NCI-H2196 (cell line): ENCODE measurements around the gene MBD3L2B.
"Not testable (repeated sequence)": the region's sequence is repeated elsewhere in the genome, so short reads cannot be mapped to it uniquely, and the experiment has no call there.

ENCODE experiments used
- DNase-seq: peaks from one replicate; lab custom pipeline; 2025; ENCODE audit not compliant: unreplicated experiment; lab: John Stamatoyannopoulos, UW

The MBD3L2B gene

GRCh38 chr19:7021331-7021730 lies at the start of gene MBD3L2B:
Gene MBD3L2B (minus strand): TSS chr19:7021431. CDS start chr19:7021397, 34 bp downstream.
- not testable (repeated sequence) for DNase-seq

DNA sequence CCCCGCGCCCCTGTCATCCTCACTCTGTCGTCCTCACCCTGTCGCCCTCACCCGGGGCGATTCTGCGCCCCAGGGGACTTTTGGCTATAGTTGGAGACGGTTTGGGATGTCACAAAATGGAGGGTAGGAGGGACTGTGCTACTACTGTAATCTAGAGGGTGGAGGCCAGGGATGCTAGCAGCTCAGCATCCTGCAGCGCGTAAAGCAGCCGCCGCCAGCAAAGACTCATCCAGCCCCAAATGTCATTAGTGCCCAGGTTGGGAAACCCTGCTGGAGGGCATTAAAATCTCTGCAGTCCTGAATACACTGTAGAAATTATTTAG lies 48.6 kb upstream of the MBD3L2B start:
- no peak for DNase-seq

DNA sequence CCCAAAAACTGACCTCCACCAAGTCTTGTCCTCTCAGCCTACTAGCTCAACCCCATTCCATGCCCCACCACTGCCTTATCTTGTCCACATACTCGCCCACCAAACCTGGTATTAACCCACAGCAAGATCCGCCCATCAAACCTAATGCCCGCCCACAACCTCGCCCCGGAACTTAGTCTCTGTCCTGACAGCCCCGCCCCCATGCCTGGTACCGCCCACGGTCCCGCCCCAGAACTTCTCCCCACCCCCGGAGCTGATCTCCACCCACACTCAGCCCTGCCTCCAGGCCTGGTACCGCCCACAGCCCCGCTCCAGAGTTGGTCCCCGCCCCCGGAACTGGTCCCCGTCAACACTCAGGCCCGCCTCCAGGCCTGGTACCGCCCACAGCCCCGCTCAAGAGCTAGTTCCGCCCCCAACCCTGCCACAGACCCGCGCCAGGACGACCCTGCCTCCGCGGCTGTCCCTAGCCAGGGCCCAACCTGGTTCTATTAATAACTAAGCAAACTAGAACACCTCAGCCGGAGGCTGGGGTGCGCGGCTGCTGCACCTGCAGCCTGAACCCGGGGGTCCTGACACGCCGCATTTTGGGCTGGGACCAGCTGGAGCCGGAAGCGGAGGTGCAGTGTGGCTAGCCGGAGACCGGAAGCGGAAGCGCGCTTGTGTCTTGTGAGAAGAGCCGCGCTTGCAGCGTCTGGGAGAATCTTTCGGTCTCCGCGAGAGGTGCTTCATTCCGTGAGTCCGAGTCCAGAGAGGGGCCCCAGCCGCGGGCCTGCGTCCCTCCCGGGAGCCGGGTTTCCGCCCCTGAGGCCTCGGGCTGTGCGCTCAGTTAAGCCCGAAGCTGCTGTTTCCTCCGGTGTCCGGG lies 48.0 kb upstream of the MBD3L2B start, which contains the start of gene ZNF557:
TSS of gene ZNF557 (plus strand) at position 662 of the 862 bp plus-strand sequence. CDS start 5,372 bp downstream, outside the sequence.
- DNase-seq, result peak; percentile 97

GRCh38 chr19:7068599-7068998 lies 47.4 kb upstream of the MBD3L2B start:
- no peak for DNase-seq

DNA sequence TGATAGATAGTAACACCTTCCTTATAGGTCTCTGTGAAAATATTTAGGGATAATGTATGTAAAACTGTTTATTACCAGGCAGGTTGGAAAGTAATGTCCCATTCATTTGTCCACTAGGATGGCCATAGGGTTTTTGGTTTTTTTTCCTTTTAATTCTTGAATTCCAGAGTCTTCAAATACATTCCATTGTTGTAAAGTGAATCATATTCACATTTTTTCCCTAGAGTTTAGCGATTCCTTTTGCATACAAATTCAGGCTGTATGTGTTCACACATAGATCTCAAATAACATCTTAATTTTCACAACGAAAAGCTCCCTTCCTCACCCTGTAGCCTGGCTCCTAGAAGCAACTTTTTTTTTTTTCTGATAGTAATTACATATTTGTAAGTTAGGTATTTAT lies 46.5 kb upstream of the MBD3L2B start:
- no peak for DNase-seq

- DNase-seq, result not testable (repeated sequence)
Observed at GRCh38 chr19:7067122-7067521, 45.9 kb upstream of the MBD3L2B start.

DNA sequence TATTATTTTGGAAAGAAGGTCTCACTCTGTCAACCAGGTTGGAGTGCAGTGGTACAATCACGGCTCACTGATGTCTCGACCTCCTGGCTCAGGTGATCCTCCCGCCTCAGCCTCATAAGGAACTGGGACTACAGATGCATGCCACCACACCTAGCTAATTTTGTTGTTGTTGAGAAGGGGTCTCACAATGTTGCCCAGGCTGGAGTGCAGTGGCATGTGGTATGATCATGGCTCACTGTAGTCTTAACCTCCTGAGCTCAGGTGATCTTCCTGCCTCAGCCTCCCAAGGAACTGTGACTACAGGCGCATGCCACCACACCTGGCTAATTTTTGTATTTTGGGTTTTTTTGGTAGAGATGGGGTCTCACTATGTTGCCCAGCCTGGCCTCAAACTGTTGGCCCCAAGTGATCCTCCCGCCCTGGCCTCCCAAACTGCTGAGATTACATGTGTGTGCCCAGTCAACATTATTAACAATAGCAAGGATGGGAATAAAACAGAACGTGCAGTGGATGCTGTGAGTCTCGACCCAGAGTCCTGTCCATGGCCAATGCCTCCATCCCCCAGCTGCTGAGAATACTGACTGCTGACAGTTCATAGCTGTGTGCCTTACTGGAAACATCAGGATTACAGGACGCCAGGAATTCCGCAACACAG lies 42.7 kb upstream of the MBD3L2B start:
- DNase-seq, result no peak

DNA sequence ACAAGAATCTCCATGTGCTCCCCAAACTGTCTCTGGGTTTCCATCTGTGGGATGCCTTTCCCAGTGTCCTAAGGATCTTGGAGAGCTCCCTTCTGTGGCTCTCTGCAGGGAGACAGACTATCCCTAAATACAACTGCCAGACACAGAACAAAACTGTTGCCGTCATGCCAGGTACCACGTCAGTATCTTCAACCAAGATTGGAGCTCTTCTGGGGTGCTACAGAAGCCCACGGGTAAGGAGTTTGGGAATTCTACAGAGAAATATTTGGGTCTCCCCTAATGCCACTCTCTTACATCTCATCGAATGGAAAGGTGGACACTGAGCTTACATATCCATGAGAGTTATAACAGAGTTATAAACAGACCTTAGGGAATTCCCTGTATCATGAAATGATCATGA lies 42.1 kb upstream of the MBD3L2B start:
- no peak for DNase-seq

DNA sequence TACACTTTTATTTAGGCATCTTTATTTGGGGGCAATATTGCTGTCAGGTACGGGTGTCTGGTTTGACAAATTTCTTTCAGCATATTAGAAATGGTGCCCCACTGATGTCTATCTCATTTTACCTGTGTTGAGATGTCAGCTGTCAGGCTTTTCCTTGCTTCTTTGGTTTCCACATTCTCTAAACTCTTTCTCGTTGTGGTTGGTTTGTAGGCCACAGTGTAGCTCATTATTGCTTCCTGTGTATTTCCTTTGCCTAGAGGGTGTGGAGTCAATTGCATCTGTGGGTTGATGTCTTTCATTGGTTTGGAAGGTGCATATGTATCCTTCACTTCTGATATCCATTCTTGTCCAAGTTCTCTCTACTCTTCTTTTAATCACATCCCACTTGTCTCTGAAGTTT lies 38.7 kb upstream of the MBD3L2B start:
- DNase-seq, result not testable (repeated sequence)

DNA sequence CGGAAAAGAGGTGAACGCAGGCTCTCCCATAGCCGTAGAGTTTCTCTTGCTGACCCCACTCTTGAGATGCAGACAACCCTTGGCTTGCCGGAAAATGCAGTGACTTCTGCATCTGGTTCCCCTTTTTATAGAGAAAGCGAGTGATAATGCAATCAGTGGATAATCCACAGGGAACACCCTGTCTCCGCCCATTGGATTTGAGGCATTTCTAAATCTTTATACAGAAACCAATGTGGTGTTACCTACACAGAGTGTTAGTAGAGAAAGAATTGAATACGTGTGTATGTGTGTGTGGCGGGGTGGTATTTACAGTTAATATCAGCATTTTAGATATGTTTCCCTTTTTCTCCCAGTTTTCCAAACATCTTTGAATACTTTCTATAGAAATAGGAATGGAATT lies 37.3 kb upstream of the MBD3L2B start, which contains the start of gene MBD3L3:
TSS of gene MBD3L3 (minus strand) at position 101 of the 400 bp plus-strand sequence. CDS start at position 30, 71 bp downstream.
- DNase-seq, result not testable (repeated sequence)

DNA sequence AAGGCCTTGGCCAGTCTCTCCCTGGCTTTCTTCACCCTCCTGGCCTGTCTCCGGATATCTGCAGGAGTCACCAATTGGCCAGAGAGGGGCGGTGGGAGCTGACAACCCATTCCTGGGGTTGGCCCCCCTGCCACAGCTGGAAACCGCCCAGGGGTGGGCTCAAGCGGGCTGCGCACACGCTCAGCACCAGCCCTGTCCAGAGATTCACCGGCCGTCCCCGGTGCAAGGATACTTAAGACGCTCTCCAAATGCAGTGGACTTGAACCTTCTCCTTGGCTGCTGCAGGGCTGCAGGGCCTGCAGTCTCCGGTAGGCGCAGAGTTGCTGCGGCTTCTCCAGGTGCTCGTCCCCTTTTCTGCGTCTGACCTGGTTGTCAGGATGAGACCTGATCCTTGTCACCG lies 35.1 kb upstream of the MBD3L2B start:
- not testable (repeated sequence) for DNase-seq

DNA sequence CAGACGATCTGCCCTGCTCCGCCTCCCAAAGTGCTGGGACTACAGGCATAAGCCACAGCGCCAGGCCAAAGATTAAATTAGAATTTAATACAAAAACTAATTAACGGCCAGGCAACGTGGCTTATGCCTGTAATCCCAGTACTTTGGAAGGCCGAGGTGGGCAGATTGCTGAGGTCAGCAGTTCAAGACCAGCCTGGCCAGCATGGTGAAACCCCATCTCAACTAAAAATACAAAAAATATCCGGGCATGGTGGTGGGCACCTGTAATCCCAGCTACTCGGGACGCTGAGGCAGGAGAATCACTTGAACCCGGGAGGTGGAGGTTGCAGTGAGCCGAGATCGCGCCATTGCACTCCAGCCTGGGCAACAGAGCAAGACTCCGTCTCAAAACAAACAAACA lies 34.4 kb upstream of the MBD3L2B start:
- DNase-seq, result not testable (repeated sequence)

GRCh38 chr19:7054635-7055368 lies 33.6 kb upstream of the MBD3L2B start:
- DNase-seq, result not testable (repeated sequence)

GRCh38 chr19:7052896-7053295 lies 31.7 kb upstream of the MBD3L2B start:
- not testable (repeated sequence) for DNase-seq

DNA sequence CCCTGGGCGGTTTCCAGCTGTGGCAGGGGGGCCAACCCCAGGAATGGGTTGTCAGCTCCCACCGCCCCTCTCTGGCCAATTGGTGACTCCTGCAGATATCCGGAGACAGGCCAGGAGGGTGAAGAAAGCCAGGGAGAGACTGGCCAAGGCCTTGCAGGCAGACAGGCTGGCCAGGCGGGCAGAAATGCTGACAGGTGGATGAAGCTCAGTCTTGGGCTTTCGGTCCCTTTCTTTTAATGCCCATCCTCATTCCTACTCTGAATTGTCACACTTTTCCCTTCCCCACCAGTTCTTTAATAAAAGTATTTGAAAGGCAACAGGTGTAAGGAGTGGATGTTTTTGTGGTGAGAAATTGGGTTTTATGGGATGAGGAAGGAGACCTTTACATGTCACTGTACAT lies 30.2 kb upstream of the MBD3L2B start:
- not testable (repeated sequence) for DNase-seq

GRCh38 chr19:7049021-7049420 lies 27.8 kb upstream of the MBD3L2B start, which contains the start of gene MBD3L2:
Gene MBD3L2 (plus strand): TSS chr19:7049321. CDS start chr19:7049374, 53 bp downstream.
- DNase-seq, result not testable (repeated sequence)

- not testable (repeated sequence) for DNase-seq
Observed at GRCh38 chr19:7041563-7041962, 20.3 kb upstream of the MBD3L2B start.

GRCh38 chr19:7040079-7040478 lies 18.8 kb upstream of the MBD3L2B start, which contains the start of gene MBD3L4:
Gene MBD3L4 (minus strand): TSS chr19:7040179. CDS start chr19:7040144, 35 bp downstream.
- not testable (repeated sequence) for DNase-seq

DNA sequence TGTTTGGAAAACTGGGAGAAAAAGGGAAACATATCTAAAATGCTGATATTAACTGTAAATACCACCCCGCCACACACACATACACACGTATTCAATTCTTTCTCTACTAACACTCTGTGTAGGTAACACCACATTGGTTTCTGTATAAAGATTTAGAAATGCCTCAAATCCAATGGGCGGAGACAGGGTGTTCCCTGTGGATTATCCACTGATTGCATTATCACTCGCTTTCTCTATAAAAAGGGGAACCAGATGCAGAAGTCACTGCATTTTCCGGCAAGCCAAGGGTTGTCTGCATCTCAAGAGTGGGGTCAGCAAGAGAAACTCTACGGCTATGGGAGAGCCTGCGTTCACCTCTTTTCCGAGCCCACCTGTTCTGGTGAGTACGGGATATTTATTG lies 9.0 kb upstream of the MBD3L2B start, which contains the start of gene MBD3L5:
TSS of gene MBD3L5 (plus strand) at position 301 of the 400 bp plus-strand sequence. CDS start at position 335, 34 bp downstream.
- not testable (repeated sequence) for DNase-seq

DNA sequence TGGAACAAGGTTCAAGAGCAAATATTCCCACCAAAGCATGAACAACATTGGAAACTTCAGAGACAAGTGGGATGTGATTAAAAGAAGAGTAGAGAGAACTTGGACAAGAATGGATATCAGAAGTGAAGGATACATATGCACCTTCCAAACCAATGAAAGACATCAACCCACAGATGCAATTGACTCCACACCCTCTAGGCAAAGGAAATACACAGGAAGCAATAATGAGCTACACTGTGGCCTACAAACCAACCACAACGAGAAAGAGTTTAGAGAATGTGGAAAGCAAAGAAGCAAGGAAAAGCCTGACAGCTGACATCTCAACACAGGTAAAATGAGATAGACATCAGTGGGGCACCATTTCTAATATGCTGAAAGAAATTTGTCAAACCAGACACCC lies 7.6 kb upstream of the MBD3L2B start:
- DNase-seq, result not testable (repeated sequence)

GRCh38 chr19:7018828-7019227 lies 2.4 kb downstream of the MBD3L2B start:
- no peak for DNase-seq
